ENCODE measurements around the gene SRPK2. TPM values are rescaled to one million over a fixed set of nuclear protein-coding genes. Genes with fewer than 3 reads are reported as not detected.

The SRPK2 gene
- polyA plus RNA-seq, 3 donors, result 8.5 to 17.1 (median 14.1) TPM

DNA sequence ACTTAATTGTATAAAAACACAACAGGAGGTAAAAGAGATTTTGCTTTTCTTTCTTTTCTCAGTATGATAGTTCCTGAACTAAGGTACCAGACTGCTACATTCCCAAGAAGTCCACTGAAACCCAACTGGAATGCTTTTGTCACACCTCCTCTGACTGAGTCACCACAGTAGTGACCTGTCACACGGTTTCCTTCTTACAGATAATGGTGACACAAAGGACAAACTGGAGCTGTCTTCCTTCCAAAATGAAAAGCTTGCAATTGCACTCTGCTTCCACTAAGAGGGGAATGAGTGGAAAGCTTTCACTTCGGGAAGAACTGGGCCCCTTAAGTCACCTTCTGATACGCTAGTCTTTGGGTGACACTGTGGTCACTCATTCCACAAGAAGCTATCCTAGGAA lies 252.5 kb downstream of the SRPK2 start:
- 72 to 82% (median 72%) methylated on average over 3 of the region's 3 CpGs for WGBS, 3 donors
- no peak overlapping the region for H3K27ac ChIP-seq (ENCODE audit: low read depth, low read length)

DNA sequence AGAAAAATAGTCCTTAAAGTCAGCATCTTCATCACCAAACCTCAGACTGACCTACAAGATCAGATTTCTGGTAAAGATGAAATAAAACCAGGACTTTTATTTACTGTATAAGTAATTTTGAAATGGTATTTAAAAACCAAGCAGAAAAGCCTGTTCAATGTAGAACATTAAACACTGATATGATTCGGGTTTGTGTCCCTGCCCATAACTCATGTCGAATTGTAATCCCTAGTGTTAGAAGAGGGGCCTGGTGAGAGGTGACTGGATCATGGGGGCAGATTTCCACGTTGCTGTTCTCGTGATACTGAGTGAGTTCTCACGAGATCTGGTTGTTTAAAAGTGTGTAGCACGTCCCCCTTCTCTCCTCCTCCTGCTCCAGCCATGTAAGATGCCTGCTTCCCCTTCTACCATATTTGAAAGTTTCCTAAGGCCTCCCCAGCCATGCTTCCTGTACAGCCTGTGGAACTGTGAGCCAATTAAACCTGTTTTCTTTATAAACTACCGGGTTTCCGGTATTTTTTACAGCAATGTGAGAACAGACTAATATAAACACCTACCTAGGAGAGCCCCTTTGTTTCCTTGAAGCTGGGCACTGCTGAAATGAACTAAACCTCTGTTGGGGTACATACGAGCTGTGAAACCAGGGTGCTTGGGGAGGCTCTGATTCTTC lies 254.6 kb downstream of the SRPK2 start:
- WGBS, 3 donors, result 81 to 85% (median 83%) methylated on average over 9 of the region's 9 CpGs
- H3K27ac ChIP-seq (ENCODE audit: low read depth, low read length), result no peak overlapping the region

DNA sequence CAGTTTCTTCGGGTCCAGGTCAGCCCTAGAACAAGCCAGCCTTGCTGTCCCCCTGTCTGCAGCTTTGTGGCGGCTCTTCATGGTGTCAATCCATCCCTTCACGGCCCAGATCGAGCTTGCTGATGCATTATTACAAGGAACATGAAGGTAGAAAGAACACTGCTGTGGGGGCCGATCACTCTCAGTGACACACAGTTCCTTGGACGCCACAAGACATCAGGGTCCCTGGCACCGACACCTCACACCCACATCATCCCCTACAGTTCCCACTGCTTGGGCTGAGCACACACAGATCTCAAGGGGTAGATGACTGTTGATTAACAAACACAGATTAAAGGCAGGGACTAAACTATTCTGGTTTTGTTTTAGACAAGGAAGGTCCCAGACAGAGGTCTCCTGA lies 255.4 kb downstream of the SRPK2 start:
- 91 to 97% (median 94%) methylated on average over 7 of the region's 7 CpGs for WGBS, 3 donors
- H3K27ac ChIP-seq (ENCODE audit: low read depth, low read length), result no peak overlapping the region

DNA sequence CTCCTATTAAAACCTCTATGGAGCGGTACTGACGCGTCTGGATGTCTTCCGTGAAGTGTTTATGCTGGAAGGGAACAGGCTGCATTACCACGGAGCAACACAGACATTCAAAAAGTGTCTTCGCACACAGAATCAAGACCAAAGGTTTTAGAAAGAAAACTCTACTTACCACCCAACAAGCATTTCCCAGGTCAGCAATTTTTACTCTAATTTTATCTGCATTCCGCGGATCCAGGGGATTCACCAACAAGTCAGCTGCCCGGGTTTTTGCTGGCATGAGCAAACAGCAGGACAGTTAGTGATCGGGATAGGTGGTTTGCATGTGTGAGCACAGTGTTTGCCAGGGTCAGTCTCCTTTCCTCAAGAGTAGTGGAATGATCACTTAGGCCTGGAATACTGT lies 255.9 kb downstream of the SRPK2 start:
- no peak overlapping the region for H3K27ac ChIP-seq (ENCODE audit: low read depth, low read length)
- WGBS, 3 donors, result 93 to 96% (median 94%) methylated on average over 10 of the region's 10 CpGs

DNA sequence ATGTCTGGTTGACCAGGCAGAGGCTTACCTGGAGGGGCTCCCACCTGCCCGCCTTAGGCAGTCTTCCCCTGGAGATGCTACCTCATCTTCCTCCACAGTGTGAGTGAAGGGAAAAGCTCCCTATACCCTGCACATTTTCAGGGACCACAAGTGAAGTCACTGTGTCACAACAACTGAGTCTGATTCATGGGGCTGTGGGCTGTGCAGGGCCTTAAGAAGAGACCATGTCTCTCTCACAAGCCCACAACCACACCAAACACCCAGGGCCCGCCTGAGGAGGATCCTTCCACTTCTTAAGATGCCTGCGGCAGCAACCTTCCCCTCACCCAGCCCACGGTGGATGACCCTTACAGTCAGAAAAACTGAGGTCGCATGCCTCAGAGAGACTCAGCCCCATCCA lies 256.4 kb downstream of the SRPK2 start:
- 94 to 96% (median 95%) methylated on average over 5 of the region's 5 CpGs for WGBS, 3 donors

DNA sequence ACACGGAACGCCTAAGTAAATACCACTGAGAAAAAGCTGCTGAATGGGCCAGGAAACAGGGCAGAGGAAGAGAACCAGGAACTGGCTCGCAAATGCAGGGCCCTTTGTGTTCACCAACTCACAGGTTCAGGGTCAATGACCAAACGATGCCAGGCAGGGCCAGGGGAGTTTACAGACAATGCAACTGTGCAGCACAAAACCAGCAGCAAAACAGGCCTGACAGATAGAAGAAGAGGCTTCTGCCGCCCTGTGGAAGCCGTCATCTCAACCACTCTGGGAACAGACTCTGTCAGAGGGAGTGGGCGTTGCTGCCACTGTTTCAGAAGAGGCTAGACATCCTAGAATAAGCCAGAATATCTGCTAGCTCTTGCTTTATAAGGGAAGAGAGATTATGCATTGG lies 256.8 kb downstream of the SRPK2 start:
- no peak overlapping the region for H3K27ac ChIP-seq (ENCODE audit: low read depth, low read length)
- 79 to 92% (median 87%) methylated on average over 7 of the region's 7 CpGs for WGBS, 3 donors

More for the DNA sequence above, 256.4 kb downstream of the SRPK2 start:
- H3K27ac ChIP-seq (ENCODE audit: low read depth, low read length), result no peak overlapping the region

DNA sequence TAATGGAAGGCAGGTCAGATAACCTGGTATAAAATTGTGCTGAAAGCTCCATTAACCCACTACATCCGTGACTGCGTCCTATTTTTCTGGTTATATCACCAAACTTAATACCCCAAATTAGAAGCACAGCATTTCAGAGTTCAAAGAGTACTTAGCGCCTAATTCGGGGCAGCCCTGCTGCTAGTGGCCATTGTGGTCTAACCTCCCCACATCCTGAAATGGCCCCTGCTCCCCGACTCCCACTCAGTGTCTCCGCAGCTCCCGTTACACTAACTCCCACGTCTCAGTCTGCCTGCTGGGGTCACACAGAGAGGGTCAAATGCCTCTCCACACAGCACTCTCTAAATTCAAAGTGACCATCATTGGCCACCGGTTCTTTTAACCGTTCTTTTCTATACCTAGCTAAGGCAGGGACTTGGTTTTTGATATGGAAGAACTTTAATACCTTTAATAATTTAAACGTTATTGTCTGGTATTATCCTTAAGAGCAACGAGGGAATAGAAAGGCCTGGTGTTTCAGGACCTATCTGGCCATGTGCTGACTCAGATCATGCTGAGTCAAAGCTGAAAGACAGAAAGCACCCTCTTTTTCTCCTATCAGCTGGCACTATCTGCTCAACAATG lies 257.6 kb downstream of the SRPK2 start:
- no peak overlapping the region for H3K27ac ChIP-seq (ENCODE audit: low read depth, low read length)
- WGBS, 3 donors, result 86 to 91% (median 87%) methylated on average over 12 of the region's 12 CpGs

DNA sequence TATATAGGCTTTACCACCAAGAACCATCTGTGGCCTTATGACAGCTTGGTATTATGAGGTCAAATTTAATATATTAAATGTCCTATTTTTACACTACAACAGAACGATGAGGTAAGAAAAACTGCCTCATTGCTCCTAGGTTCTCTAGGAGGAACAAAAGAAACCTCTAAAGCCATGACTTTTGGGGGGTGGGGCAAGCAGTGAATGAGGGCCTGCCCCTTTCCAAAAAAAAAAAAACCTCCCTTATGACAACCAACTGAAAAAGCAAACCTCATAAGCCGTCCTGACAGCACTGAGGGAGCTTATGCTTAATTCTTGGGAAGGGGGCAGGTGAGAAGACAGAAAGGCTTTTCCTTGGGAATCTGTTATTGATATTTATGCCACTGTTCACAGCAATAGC lies 258.1 kb downstream of the SRPK2 start:
- WGBS, 3 donors, result 85 to 89% (median 88%) methylated on average over 2 of the region's 2 CpGs
- H3K27ac ChIP-seq (ENCODE audit: low read depth, low read length), result no peak overlapping the region

DNA sequence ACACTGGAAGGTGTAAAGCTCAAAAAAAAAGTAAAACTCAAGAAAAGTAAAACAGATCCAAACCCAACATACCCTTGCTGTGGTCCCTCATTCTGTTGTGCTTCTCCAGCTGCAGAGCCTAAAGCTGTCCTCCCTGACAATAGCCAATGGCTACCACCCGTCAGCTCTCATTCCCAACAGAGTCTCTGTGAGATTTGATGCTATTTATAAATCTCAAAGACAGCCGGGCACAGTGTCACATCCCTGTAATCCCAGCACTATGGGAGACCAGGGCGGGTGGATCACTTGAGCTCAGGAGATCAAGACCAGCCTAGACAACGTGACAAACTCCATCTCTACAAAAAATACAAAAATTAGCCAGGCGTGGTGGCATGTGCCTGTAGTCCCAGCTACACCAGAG lies 258.7 kb downstream of the SRPK2 start:
- 92 to 98% (median 93%) methylated on average over 5 of the region's 5 CpGs for WGBS, 3 donors

DNA sequence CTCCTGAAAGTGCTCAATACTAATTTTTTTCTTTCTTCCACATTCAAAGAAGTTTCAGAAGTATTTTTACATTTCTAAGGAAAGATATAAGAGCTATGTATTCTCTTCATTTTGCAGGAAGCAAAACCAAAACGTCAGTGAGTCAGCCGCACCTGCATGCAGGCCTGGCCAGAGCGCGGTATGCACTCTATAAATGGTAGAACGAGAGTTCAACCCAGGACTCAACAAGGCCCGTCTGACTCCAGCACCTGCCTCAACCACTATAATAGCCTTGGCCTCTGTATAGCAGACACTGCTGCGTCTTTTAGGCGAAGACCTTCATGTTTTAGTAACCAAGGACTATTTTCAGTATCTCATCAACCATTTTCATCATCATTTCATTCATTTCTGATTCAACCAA lies 261.5 kb downstream of the SRPK2 start:
- H3K27ac ChIP-seq (ENCODE audit: low read depth, low read length), result no peak overlapping the region
- whole genome bisulfite sequencing, 3 donors, result 84 to 89% (median 86%) methylated on average over 8 of the region's 8 CpGs

More for the DNA sequence above, 258.7 kb downstream of the SRPK2 start:
- no peak overlapping the region for H3K27ac ChIP-seq (ENCODE audit: low read depth, low read length)

DNA sequence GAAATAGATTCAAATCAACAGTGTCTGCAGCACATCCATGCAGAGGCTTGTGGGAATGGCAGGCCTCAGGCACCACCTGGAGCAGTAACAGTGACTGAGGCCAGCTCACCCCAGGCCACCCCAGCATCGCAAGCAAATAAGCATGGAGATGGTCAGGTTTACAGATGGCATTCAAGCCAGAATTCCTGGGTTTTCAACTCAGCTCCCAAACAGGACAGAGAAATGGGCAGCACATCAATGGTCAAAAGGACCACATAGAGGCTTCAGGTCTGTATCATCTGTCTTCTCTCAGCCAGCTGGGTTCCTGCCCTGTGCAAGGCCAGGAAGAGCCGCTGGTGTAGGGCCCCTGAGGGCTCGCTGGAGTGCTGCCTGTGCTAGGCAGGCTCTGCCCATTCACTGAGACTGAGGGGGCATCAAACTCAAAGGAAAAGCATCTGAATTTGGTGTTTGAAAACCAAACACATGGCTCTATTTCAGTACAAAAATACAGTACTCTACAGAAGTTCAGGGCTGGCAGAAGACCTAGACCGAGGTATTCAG lies 262.2 kb downstream of the SRPK2 start:
- H3K27ac ChIP-seq (ENCODE audit: low read depth, low read length), result no peak overlapping the region
- 80 to 91% (median 91%) methylated on average over 4 of the region's 4 CpGs for WGBS, 3 donors

DNA sequence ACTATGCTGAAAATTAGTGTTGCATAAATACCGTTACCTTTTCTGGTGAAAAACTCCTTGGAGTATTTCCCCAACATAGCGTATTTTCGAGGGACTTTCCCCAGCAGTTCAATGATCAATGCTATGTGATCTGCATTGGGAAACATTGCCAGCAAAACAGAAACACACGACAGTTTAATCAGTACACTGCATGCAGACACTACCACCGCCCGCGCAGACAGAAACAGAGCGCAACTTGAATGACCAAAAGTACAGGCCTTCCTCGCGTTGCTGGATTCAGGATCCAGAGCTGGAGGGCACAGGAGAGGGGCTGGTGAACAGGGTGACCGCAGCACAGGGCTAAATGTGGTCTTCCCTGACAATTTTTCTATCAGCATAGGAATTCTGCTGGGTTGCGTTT lies 263.0 kb downstream of the SRPK2 start:
- WGBS, 3 donors, result 91 to 96% (median 95%) methylated on average over 12 of the region's 12 CpGs
- H3K27ac ChIP-seq (ENCODE audit: low read depth, low read length), result no peak overlapping the region

DNA sequence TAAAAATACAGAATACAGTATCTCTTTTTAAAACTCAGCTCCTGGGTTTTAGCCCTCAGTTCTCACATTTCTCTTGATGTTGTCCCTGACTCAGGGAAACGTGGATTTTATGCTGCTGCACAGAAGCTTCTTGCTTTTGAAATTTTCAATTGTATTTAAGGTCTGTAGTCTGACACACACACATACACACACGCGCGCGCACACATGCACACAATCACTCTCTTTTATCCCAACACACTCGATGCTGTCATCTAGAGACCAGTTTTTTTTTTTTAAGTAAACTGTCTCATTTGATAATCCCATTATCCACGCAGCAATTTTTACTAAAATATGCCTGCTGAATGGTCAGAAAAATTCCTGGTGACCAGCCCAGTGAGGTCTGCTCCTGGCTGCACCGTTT lies 266.1 kb downstream of the SRPK2 start:
- no peak overlapping the region for H3K27ac ChIP-seq (ENCODE audit: low read depth, low read length)
- WGBS, 3 donors, result 76 to 79% (median 79%) methylated on average over 8 of the region's 8 CpGs

DNA sequence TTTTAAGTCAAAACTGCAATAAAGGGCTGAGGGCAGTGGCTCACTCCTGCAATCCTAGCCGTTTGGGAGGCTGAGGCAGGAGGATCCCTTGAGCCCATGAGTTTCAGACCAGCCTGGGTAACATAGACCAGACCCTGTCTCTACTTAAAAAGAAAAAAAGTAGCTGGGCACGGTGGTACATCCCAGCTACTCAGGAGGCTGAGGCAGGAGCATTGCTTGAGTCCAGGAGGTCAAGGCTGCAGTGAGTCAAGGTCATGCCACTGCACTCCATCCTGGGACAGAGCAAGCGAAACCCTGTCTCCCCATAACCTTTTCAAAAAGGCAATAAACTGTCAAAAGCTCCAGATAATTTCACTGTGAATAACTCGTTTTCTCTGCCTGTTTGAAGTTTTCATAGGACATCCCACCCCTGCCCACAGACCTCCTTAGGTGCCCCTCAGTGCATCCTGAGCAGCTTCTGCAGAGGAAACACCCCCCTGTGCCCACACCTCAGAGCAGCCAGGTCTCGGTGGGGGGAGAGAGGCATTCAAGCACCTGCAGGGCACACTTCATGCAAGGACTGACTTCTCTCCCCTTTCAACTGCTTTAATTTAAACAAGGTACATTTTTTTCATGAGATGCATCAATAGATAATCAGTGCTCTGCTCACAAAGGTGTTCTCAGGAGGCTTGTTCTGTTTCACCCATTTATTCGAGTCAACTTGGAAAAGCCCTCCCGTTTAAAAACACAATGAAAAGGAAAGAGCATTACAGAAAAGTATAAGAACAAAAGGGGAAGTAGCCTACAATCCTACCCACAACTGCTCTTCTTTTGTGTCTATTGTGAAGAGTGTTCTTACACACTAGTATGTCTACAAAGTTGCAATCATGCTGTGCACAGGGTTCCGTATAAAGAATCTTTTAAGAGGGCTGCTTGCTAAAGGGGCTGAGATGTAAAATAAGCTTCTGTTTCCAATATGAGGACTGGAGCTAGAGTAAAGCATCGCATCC lies 269.8 kb downstream of the SRPK2 start:
- 71 to 75% (median 72%) methylated on average over 9 of the region's 9 CpGs for WGBS, 3 donors
- H3K27ac ChIP-seq (ENCODE audit: low read depth, low read length), result no peak overlapping the region

DNA sequence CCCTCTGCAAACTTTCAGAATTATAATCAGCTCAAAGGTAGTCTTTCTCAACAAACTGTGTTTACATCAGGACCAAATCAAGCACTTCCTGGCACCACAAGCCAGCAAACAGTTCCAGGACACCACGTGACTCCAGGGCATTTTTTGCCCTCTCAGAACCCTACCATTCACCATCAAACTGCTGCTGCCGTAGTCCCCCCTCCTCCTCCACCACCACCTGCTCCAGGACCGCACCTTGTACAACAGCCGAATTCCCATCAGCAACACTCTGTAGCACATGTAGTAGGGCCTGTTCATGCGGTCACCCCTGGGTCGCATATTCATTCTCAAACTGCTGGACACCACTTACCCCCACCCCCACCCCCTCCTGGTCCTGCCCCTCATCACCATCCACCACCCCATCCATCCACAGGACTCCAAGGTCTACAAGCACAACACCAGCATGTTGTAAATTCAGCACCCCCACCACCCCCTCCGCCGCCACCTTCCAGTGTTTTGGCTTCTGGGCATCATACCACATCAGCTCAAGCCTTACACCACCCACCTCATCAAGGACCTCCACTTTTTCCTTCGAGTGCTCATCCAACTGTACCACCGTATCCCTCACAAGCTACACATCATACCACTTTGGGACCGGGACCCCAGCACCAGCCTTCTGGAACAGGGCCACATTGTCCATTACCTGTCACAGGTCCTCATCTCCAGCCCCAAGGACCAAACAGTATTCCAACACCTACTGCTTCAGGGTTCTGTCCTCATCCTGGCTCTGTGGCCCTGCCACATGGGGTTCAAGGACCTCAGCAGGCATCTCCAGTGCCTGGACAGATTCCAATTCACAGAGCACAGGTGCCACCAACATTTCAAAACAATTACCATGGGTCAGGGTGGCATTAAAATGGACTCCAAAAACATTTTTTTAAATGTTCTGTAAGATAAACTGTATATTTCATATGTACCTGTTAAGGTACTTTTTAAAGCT lies 276.0 kb downstream of the SRPK2 start:
- WGBS, 3 donors, result 69 to 90% (median 88%) methylated on average over 11 of the region's 11 CpGs
- no peak overlapping the region for H3K27ac ChIP-seq (ENCODE audit: low read depth, low read length)

DNA sequence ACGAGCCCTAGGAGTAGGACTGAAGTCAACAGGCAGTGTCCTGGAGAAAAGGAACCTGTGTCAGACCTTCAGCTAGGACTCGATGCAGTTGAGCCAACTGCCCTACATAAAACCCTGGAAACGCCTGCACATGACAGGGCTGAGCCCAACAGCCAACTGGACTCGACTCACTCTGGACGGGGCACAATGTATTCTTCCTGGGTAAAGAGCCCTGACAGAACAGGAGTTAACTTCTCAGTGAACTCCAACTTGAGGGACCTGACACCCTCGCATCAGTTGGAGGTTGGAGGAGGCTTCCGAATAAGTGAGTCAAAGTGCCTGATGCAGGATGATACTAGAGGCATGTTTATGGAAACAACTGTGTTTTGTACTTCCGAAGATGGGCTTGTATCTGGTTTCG lies 281.3 kb downstream of the SRPK2 start:
- H3K27ac ChIP-seq (ENCODE audit: low read depth, low read length), result no peak overlapping the region
- WGBS, 3 donors, result 85 to 92% (median 90%) methylated on average over 9 of the region's 9 CpGs

DNA sequence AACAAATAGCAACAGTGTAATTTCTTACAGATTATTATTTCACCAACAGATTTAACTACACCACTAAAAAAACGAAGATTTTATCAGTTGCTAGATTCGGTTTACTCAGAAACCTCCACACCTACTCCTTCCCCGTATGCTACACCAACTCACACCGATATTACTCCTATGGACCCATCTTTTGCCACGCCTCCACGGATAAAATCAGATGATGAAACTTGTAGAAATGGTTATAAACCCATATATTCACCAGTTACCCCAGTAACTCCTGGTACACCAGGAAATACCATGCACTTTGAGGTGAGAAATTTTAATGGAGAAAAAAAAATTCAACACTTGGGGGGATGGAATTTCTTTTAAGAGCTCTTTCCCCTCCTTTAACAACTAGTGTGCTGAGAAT lies 282.2 kb downstream of the SRPK2 start:
- 86 to 88% (median 87%) methylated on average over 6 of the region's 6 CpGs for WGBS, 3 donors
- no peak overlapping the region for H3K27ac ChIP-seq (ENCODE audit: low read depth, low read length)

DNA sequence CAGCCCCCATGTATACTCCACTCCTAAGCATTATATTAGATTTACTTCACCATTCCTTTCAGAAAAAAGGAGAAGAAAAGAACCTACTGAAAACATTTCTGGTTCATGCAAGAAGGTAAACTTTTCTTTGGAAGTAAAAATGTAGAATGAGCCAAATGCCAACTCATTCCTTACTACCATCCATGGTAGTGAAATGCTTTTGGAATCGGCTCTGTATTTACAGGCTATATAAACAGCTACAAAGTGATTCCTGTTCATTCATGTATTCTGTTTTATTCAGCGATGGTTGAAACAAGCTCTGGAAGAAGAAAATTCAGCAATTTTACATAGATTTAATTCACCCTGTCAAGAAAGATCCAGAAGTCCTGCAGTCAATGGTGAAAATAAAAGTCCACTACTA lies 283.1 kb downstream of the SRPK2 start:
- 85 to 93% (median 88%) methylated on average over 2 of the region's 2 CpGs for WGBS, 3 donors
- no peak overlapping the region for H3K27ac ChIP-seq (ENCODE audit: low read depth, low read length)

Data from adipose tissue (tissue), 3 donors.